ENCODE results near the gene KSR1.

DNA sequence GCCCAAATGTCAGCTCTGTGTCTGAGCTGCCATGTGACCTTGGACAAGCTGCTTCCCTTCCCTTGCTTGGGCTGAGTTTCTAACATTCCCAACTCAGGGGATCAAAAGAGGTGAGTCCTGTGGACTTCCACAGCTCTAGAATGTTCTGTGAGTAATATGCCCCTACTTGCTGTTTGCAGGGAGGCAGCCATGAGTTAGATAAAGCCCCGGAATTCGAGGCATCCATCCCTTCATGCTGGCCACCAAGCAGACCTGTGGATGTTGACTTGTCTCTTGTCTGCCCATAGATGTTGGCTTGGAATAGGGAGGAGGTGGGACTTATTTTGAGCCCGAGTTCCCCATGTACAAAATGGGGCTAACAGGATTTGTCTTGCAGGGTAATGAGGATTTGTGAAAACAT lies 36.2 kb downstream of the KSR1 start:
- TF ChIP-seq, protein P1, sequence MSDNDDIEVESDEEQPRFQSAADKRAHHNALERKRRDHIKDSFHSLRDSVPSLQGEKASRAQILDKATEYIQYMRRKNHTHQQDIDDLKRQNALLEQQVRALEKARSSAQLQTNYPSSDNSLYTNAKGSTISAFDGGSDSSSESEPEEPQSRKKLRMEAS (IDR thresholded peaks at IDR 0.05) = no peak
- TF ChIP-seq TAF1 (IDR thresholded peaks at IDR 0.05; ENCODE audit: low read depth) (no peak), CREB1 (IDR thresholded peaks at IDR 0.05; ENCODE audit: low read depth) (no peak), NFIC (IDR thresholded peaks at IDR 0.05) (no peak), RAD21 (IDR thresholded peaks at IDR 0.05; ENCODE audit: low read depth) (no peak), TCF12 (IDR thresholded peaks at IDR 0.05; ENCODE audit: low read depth) (no peak), EP300 (IDR thresholded peaks at IDR 0.05; ENCODE audit: borderline replicate concordance) (no peak), FOXM1 (IDR thresholded peaks at IDR 0.05; ENCODE audit: borderline replicate concordance, low read depth) (no peak), EGR1 (IDR thresholded peaks at IDR 0.05) (no peak)
- TF ChIP-seq, protein P2, sequence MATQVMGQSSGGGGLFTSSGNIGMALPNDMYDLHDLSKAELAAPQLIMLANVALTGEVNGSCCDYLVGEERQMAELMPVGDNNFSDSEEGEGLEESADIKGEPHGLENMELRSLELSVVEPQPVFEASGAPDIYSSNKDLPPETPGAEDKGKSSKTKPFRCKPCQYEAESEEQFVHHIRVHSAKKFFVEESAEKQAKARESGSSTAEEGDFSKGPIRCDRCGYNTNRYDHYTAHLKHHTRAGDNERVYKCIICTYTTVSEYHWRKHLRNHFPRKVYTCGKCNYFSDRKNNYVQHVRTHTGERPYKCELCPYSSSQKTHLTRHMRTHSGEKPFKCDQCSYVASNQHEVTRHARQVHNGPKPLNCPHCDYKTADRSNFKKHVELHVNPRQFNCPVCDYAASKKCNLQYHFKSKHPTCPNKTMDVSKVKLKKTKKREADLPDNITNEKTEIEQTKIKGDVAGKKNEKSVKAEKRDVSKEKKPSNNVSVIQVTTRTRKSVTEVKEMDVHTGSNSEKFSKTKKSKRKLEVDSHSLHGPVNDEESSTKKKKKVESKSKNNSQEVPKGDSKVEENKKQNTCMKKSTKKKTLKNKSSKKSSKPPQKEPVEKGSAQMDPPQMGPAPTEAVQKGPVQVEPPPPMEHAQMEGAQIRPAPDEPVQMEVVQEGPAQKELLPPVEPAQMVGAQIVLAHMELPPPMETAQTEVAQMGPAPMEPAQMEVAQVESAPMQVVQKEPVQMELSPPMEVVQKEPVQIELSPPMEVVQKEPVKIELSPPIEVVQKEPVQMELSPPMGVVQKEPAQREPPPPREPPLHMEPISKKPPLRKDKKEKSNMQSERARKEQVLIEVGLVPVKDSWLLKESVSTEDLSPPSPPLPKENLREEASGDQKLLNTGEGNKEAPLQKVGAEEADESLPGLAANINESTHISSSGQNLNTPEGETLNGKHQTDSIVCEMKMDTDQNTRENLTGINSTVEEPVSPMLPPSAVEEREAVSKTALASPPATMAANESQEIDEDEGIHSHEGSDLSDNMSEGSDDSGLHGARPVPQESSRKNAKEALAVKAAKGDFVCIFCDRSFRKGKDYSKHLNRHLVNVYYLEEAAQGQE (IDR thresholded peaks at IDR 0.05; ENCODE audit: low read depth) = no peak
- TF ChIP-seq, protein P3, sequence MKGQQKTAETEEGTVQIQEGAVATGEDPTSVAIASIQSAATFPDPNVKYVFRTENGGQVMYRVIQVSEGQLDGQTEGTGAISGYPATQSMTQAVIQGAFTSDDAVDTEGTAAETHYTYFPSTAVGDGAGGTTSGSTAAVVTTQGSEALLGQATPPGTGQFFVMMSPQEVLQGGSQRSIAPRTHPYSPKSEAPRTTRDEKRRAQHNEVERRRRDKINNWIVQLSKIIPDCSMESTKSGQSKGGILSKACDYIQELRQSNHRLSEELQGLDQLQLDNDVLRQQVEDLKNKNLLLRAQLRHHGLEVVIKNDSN (IDR thresholded peaks at IDR 0.05) = no peak
